GM12892 (cell line): Measurements from ENCODE around the gene KIF7.

Source experiments
- POLR2A ChIP-seq: IDR thresholded peaks from 2 replicates; pipeline ENCODE4 v1.6.1; 2011; ENCODE audit warnings: low read depth, low read length, control low read depth
- TAF1 ChIP-seq: IDR thresholded peaks from 2 replicates; pipeline ENCODE4 v1.6.1; 2011; ENCODE audit warnings: low read depth, mild to moderate bottlenecking, control low read depth, low read length, borderline replicate concordance

- TF ChIP-seq TAF1 (no peak), POLR2A (no peak)
Observed at GRCh38 chr15:89646416-89647141, 8.7 kb downstream of the KIF7 start.
